ENCODE measurements around the gene THEMIS. TPM values are rescaled to one million over a fixed set of nuclear protein-coding genes. Genes with fewer than 3 reads are reported as not detected.

THEMIS gene
- total RNA-seq, 1 donor from 2014 or later: not detected

- Mint-ChIP-seq H3K36me3 (ENCODE audit: insufficient read depth) (no peaks in the 10 kb centered on the region), H3K4me1 (ENCODE audit: low read depth) (no peaks in the 10 kb centered on the region), H3K9me3 (ENCODE audit: low read depth) (peaks cover 3% of the 10 kb centered on the region), H3K27ac (no peak overlapping the region), H3K27me3 (no peaks in the 10 kb centered on the region), H3K4me3 (ENCODE audit: low read depth) (no peak overlapping the region)
- no peak for TF ChIP-seq CTCF (IDR thresholded peaks at IDR 0.05; ENCODE audit: unreplicated experiment)
- DNase-seq (ENCODE audit: low spot score, unreplicated experiment): no peak
Observed at GRCh38 chr6:127914240-127914639, 13.4 kb upstream of the THEMIS start.

DNA sequence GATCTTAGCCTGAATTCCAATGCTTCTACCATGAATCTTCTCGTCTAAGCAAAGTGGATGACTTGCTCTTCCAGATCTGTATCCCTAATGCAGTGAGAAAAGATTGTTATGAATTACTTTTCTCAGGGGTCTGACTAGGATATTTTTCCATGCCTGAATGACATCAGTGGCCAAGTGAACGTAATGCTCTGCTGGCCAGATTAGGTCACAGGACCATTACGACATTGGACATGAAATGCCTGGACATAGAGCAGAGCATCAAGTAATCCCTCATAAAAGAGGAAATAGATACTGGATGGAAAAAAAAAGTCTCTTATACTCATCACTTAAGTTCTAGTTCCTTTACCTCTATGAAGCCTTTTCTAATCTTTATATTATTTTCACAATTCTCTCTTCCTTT lies 12.1 kb upstream of the THEMIS start:
- Mint-ChIP-seq H3K4me1 (ENCODE audit: low read depth) (no peaks in the 10 kb centered on the region), H3K4me3 (ENCODE audit: low read depth) (no peak overlapping the region), H3K9me3 (ENCODE audit: low read depth) (peaks cover 3% of the 10 kb centered on the region), H3K27ac (no peak overlapping the region), H3K36me3 (ENCODE audit: insufficient read depth) (no peaks in the 10 kb centered on the region), H3K27me3 (no peaks in the 10 kb centered on the region)
- DNase-seq (ENCODE audit: low spot score, unreplicated experiment): no peak
- TF ChIP-seq CTCF (IDR thresholded peaks at IDR 0.05; ENCODE audit: unreplicated experiment): no peak

DNA sequence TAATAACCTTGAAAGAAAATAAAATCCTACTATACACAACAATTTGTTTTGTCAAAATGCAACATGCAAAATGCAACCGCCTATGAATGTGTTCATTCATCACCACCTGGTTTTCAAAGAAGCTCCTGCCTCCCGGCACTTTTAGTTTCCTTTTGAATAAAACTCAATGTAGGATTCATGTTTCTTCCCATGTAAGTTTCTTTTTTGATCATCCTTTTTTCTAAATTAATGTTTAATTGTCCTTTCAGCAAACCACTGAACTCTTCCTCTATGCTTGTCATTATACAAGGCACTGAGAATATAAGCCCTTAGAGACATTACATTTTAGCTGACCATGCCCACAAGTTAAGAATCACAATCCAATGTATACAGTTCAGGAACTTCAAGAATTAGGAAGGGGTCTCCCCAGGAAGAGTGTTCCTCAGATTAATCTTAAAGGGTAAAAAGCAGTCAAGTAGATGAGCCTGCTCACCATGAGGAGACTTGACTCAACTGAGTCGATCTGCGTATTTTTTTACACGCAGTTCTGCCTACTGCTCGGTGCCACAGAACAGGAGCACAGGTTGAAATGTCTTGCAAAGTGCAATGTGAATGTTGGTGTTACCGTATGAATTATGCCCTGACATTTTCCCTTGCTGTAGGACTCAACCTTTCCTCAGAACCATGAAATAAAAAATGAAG lies 7.2 kb upstream of the THEMIS start:
- Mint-ChIP-seq H3K9me3 (ENCODE audit: low read depth) (peaks cover 3% of the 10 kb centered on the region), H3K36me3 (ENCODE audit: insufficient read depth) (no peaks in the 10 kb centered on the region), H3K4me3 (ENCODE audit: low read depth) (no peak overlapping the region), H3K4me1 (ENCODE audit: low read depth) (no peaks in the 10 kb centered on the region), H3K27ac (no peak overlapping the region), H3K27me3 (no peaks in the 10 kb centered on the region)
- TF ChIP-seq CTCF (IDR thresholded peaks at IDR 0.05; ENCODE audit: unreplicated experiment): no peak
- DNase-seq (ENCODE audit: low spot score, unreplicated experiment): no peak

GRCh38 chr6:127904160-127904559 lies 3.3 kb upstream of the THEMIS start:
- H3K9me3 Mint-ChIP-seq (ENCODE audit: low read depth): no peaks in the 10 kb centered on the region
- no peaks in the 10 kb centered on the region for H3K36me3 Mint-ChIP-seq (ENCODE audit: insufficient read depth)
- no peak overlapping the region for H3K27ac Mint-ChIP-seq
- H3K4me1 Mint-ChIP-seq (ENCODE audit: low read depth): no peaks in the 10 kb centered on the region
- TF ChIP-seq CTCF (IDR thresholded peaks at IDR 0.05; ENCODE audit: unreplicated experiment): no peak
- H3K27me3 Mint-ChIP-seq: no peaks in the 10 kb centered on the region
- H3K4me3 Mint-ChIP-seq (ENCODE audit: low read depth): no peak overlapping the region
- DNase-seq (ENCODE audit: low spot score, unreplicated experiment): no peak

GRCh38 chr6:127902933-127903332 lies 2.1 kb upstream of the THEMIS start:
- TF ChIP-seq CTCF (IDR thresholded peaks at IDR 0.05; ENCODE audit: unreplicated experiment): no peak
- H3K9me3 Mint-ChIP-seq (ENCODE audit: low read depth): peaks cover 3% of the 10 kb centered on the region
- H3K27me3 Mint-ChIP-seq: no peaks in the 10 kb centered on the region
- no peak overlapping the region for H3K27ac Mint-ChIP-seq
- H3K4me3 Mint-ChIP-seq (ENCODE audit: low read depth): no peak overlapping the region
- no peaks in the 10 kb centered on the region for H3K4me1 Mint-ChIP-seq (ENCODE audit: low read depth)
- no peaks in the 10 kb centered on the region for H3K36me3 Mint-ChIP-seq (ENCODE audit: insufficient read depth)
- no peak for DNase-seq (ENCODE audit: low spot score, unreplicated experiment)
